ENCODE measurements around the gene FLT3. TPM values are rescaled to one million over a fixed set of nuclear protein-coding genes. Genes with fewer than 3 reads are reported as not detected.

Gene FLT3
- total RNA-seq, 2 donors from 2014 or later = 0.12 to 0.26 TPM

- Histone ChIP-seq H3K27ac (no peak overlapping the region), H3K9me3 (no peaks in the 10 kb centered on the region), H3K36me3 (no peaks in the 10 kb centered on the region), H3K27me3 (peaks cover 19 to 55% of the 10 kb centered on the region in 2 donors), H3K4me3 (no peak overlapping the region), H3K4me1 (peaks cover 0 to 34% of the 10 kb centered on the region in 2 donors)
- TF ChIP-seq CTCF (IDR thresholded peaks at IDR 0.05) = no peak
- no peak for DNase-seq (ENCODE audit: low spot score)
These were observed 119.9 kb downstream of the FLT3 start for GRCh38 chr13:27980280-27980998.

GRCh38 chr13:27979765-27980279 lies 120.6 kb downstream of the FLT3 start:
- Histone ChIP-seq H3K27me3 (peaks cover 19 to 55% of the 10 kb centered on the region in 2 donors), H3K27ac (no peak overlapping the region), H3K36me3 (no peaks in the 10 kb centered on the region), H3K4me3 (no peak overlapping the region), H3K4me1 (peaks cover 0 to 36% of the 10 kb centered on the region in 2 donors), H3K9me3 (no peaks in the 10 kb centered on the region)
- DNase-seq (ENCODE audit: low spot score) = no peak
- TF ChIP-seq CTCF (IDR thresholded peaks at IDR 0.05) = no peak

- Histone ChIP-seq H3K27ac (no peak overlapping the region), H3K9me3 (no peaks in the 10 kb centered on the region), H3K4me1 (peaks cover 0 to 36% of the 10 kb centered on the region in 2 donors), H3K27me3 (peaks cover 19 to 55% of the 10 kb centered on the region in 2 donors), H3K36me3 (no peaks in the 10 kb centered on the region), H3K4me3 (no peak overlapping the region)
- DNase-seq (ENCODE audit: low spot score) = no peak
- no peak for TF ChIP-seq CTCF (IDR thresholded peaks at IDR 0.05)
These were observed 121.3 kb downstream of the FLT3 start for GRCh38 chr13:27979001-27979643.

- no peak for DNase-seq (ENCODE audit: low spot score)
- TF ChIP-seq CTCF (IDR thresholded peaks at IDR 0.05) = no peak
- Histone ChIP-seq H3K4me1 (peaks cover 0 to 36% of the 10 kb centered on the region in 2 donors), H3K27me3 (peaks cover 19 to 55% of the 10 kb centered on the region in 2 donors), H3K4me3 (peak overlapping the region in 1 of 2 donors; percentile 24), H3K36me3 (no peaks in the 10 kb centered on the region), H3K27ac (no peak overlapping the region), H3K9me3 (no peaks in the 10 kb centered on the region)
These were observed 121.9 kb downstream of the FLT3 start for GRCh38 chr13:27978301-27978968.

GRCh38 chr13:27977476-27978300 lies 122.7 kb downstream of the FLT3 start:
- Histone ChIP-seq H3K36me3 (no peaks in the 10 kb centered on the region), H3K4me1 (peaks cover 0 to 36% of the 10 kb centered on the region in 2 donors), H3K27me3 (peaks cover 19 to 55% of the 10 kb centered on the region in 2 donors), H3K4me3 (peak overlapping the region in 1 of 2 donors; percentile 24), H3K27ac (no peak overlapping the region), H3K9me3 (no peaks in the 10 kb centered on the region)
- no peak for TF ChIP-seq CTCF (IDR thresholded peaks at IDR 0.05)
- DNase-seq (ENCODE audit: low spot score) = no peak
